SK-N-MC (cell line): Measurements from ENCODE around the gene BMPR1B.

ENCODE experiments used
- DNase-seq: peaks from one replicate; pipeline ENCODE4 v3.0.0-alpha.2; 2011; ENCODE audit warnings: low read depth, low spot score
- H3K27ac ChIP-seq: fragments of 200-600 bp; sonication (generic); 2 replicates; pipeline ENCODE4 v1.5.1; 2016; ENCODE audit warnings: mixed run types
- H3K36me3 ChIP-seq: fragments of 200-600 bp; sonication (generic); 2 replicates; pipeline ENCODE4 v1.6.1; 2017; ENCODE audit warnings: antibody characterized with exemption, low read length, mixed read lengths; ENCODE audit not compliant: insufficient read depth
- H3K4me3 ChIP-seq: fragments of 200-600 bp; sonication (generic); 2 replicates; pipeline ENCODE4 v1.5.1; 2016
- H3K9ac ChIP-seq: fragments of 200-600 bp; sonication (generic); 2 replicates; pipeline ENCODE4 v1.8.0; 2017; ENCODE audit warnings: mixed run types, mixed read lengths; ENCODE audit not compliant: insufficient read length
- H3K9me3 ChIP-seq: fragments of 200-600 bp; sonication (generic); 2 replicates; pipeline ENCODE4 v1.6.1; 2017; ENCODE audit warnings: low read depth, mild to moderate bottlenecking, antibody characterized with exemption, low read length, moderate library complexity, mixed read lengths
- EZH2 ChIP-seq: fragments of 200-600 bp; sonication (generic); IDR thresholded peaks from one replicate; pipeline ENCODE4 v1.6.1; 2017; ENCODE audit warnings: antibody characterized with exemption
- FOXP2 ChIP-seq: optimal IDR thresholded peaks from 2 replicates; pipeline ENCODE3; 2011; ENCODE audit warnings: mild to moderate bottlenecking, moderate library complexity; ENCODE audit not compliant: insufficient read depth; ENCODE audit errors: extremely low read length, control extremely low read depth
- POLR2AphosphoS5 ChIP-seq: IDR thresholded peaks from 2 replicates; pipeline ENCODE4 v1.6.1; 2012; ENCODE audit warnings: mild to moderate bottlenecking, low read depth, low read length, borderline replicate concordance

The BMPR1B gene

GRCh38 chr4:95068401-95068800 lies 310.6 kb downstream of the BMPR1B start:
- TF ChIP-seq FOXP2 (no peak), EZH2 (no peak), POLR2AphosphoS5 (no peak)
- DNase-seq = no peak
- H3K9ac ChIP-seq = no peak overlapping the region
- H3K4me3 ChIP-seq = no peak overlapping the region
- no peaks in the 10 kb centered on the region; the same call in 1 of the 2 replicates for H3K9me3 ChIP-seq
- H3K36me3 ChIP-seq = no peaks in the 10 kb centered on the region
- H3K27ac ChIP-seq = no peak overlapping the region

GRCh38 chr4:95068818-95069478 lies 311.2 kb downstream of the BMPR1B start:
- no peaks in the 10 kb centered on the region; the same call in 1 of the 2 replicates for H3K9me3 ChIP-seq
- no peak overlapping the region for H3K27ac ChIP-seq
- no peaks in the 10 kb centered on the region for H3K36me3 ChIP-seq
- TF ChIP-seq POLR2AphosphoS5 (no peak), FOXP2 (no peak), EZH2 (no peak)
- DNase-seq = no peak
- no peak overlapping the region for H3K4me3 ChIP-seq
- H3K9ac ChIP-seq = no peak overlapping the region

- DNase-seq = no peak
- H3K9ac ChIP-seq = no peak overlapping the region
- no peak overlapping the region for H3K4me3 ChIP-seq
- TF ChIP-seq EZH2 (no peak), POLR2AphosphoS5 (no peak), FOXP2 (no peak)
- H3K9me3 ChIP-seq = no peaks in the 10 kb centered on the region; the same call in 1 of the 2 replicates
- no peak overlapping the region for H3K27ac ChIP-seq
- H3K36me3 ChIP-seq = no peaks in the 10 kb centered on the region
Measured at GRCh38 chr4:95071851-95072250, 314.1 kb downstream of the BMPR1B start.

GRCh38 chr4:95073646-95074045 lies 315.9 kb downstream of the BMPR1B start:
- TF ChIP-seq POLR2AphosphoS5 = no peak
- TF ChIP-seq FOXP2 = no peak
- no peak for TF ChIP-seq EZH2
- Histone ChIP-seq H3K9ac (no peak overlapping the region), H3K4me3 (no peak overlapping the region), H3K36me3 (no peaks in the 10 kb centered on the region), H3K27ac (no peak overlapping the region), H3K9me3 (no peaks in the 10 kb centered on the region; the same call in 1 of the 2 replicates)
- DNase-seq = no peak

GRCh38 chr4:95077864-95078263 lies 320.1 kb downstream of the BMPR1B start:
- Histone ChIP-seq H3K4me3 (no peak overlapping the region), H3K9ac (no peak overlapping the region), H3K36me3 (no peaks in the 10 kb centered on the region), H3K27ac (no peak overlapping the region), H3K9me3 (no peaks in the 10 kb centered on the region)
- no peak for TF ChIP-seq FOXP2
- TF ChIP-seq EZH2 = no peak
- TF ChIP-seq POLR2AphosphoS5 = no peak
- no peak for DNase-seq

GRCh38 chr4:95080969-95081368 lies 323.2 kb downstream of the BMPR1B start:
- DNase-seq = no peak
- Histone ChIP-seq H3K27ac (no peak overlapping the region), H3K9ac (no peak overlapping the region), H3K9me3 (no peaks in the 10 kb centered on the region), H3K4me3 (no peak overlapping the region), H3K36me3 (no peaks in the 10 kb centered on the region)
- no peak for TF ChIP-seq EZH2
- TF ChIP-seq POLR2AphosphoS5 = no peak
- TF ChIP-seq FOXP2 = no peak

- Histone ChIP-seq H3K27ac (no peak overlapping the region), H3K9ac (no peak overlapping the region), H3K36me3 (no peaks in the 10 kb centered on the region), H3K4me3 (no peak overlapping the region), H3K9me3 (no peaks in the 10 kb centered on the region)
- no peak for TF ChIP-seq FOXP2
- TF ChIP-seq EZH2 = no peak
- no peak for TF ChIP-seq POLR2AphosphoS5
- DNase-seq = no peak
Measured at GRCh38 chr4:95084584-95084983, 326.8 kb downstream of the BMPR1B start.

GRCh38 chr4:95085124-95085833 lies 327.5 kb downstream of the BMPR1B start:
- TF ChIP-seq POLR2AphosphoS5 = no peak
- TF ChIP-seq EZH2 = no peak
- TF ChIP-seq FOXP2 = no peak
- DNase-seq = no peak
- Histone ChIP-seq H3K9ac (no peak overlapping the region), H3K9me3 (no peaks in the 10 kb centered on the region), H3K27ac (no peak overlapping the region), H3K4me3 (no peak overlapping the region), H3K36me3 (no peaks in the 10 kb centered on the region)
